ENCODE measurements around the gene KRTDAP. TPM values are rescaled to one million over a fixed set of nuclear protein-coding genes. Genes with fewer than 3 reads are reported as not detected.

Gene KRTDAP
- total RNA-seq, 1 donor from 2014 or later: 0.89 TPM

DNA sequence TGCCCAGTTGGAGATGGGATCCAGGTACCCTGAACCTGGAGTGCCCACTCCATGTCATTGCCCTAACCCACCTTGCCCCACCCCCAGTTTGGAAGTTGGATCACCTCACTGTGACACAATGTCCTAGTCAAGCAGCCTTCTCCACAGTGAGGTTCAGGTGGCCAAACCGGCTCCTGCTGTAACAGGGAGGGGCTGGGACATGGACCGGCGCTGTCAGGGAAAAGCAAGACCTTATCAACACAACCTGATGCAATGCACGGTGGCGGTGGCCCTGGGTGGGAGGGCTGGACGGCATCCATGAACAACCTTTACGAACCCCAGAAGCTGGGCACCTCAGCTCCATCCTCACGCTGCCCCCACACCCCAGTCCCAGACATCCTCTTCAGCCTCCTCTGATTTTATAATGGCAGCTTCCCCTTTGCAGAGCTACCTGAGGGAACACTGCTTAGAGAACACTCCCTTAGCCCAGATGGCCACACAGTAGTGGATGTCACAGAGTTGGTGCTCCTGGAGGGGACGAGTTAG, 1.6 kb upstream of the KRTDAP start:
- DNase-seq (no peak), ATAC-seq (no peak)
- Histone ChIP-seq H3K4me1 (peaks cover 8% of the 10 kb centered on the region), H3K36me3 (no peaks in the 10 kb centered on the region), H3K27ac (no peak overlapping the region), H3K27me3 (ENCODE audit: low read depth) (peaks cover 10% of the 10 kb centered on the region), H3K4me3 (no peak overlapping the region), H3K9me3 (no peaks in the 10 kb centered on the region)
- intact Hi-C loops (cut with DNase I): no loop called here
- TF ChIP-seq, protein P1, sequence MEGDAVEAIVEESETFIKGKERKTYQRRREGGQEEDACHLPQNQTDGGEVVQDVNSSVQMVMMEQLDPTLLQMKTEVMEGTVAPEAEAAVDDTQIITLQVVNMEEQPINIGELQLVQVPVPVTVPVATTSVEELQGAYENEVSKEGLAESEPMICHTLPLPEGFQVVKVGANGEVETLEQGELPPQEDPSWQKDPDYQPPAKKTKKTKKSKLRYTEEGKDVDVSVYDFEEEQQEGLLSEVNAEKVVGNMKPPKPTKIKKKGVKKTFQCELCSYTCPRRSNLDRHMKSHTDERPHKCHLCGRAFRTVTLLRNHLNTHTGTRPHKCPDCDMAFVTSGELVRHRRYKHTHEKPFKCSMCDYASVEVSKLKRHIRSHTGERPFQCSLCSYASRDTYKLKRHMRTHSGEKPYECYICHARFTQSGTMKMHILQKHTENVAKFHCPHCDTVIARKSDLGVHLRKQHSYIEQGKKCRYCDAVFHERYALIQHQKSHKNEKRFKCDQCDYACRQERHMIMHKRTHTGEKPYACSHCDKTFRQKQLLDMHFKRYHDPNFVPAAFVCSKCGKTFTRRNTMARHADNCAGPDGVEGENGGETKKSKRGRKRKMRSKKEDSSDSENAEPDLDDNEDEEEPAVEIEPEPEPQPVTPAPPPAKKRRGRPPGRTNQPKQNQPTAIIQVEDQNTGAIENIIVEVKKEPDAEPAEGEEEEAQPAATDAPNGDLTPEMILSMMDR (IDR thresholded peaks at IDR 0.05): no peak

DNA sequence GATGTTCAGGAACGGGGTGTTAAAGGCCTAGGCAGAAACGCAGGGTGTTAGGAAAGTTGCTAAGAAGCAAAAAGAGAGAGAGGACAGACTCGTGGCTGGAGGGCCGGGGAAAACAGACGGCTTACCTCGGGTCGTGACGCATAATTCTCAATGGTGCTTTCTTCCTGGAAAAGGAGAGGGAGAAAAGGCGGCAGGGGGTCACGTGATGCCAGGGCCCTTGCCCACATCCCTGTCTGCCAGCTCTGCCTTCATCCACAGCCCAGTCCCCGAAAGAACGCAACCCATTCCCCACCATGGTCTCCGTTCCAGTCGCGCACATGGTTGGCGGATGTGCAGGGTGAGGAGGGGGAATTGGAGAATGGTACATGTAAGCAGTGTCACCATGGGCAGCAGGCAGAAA, 1.6 kb downstream of the KRTDAP start:
- Histone ChIP-seq H3K4me1 (no peaks in the 10 kb centered on the region), H3K36me3 (no peaks in the 10 kb centered on the region), H3K9me3 (no peaks in the 10 kb centered on the region), H3K27ac (no peak overlapping the region), H3K27me3 (ENCODE audit: low read depth) (peaks cover 5% of the 10 kb centered on the region), H3K4me3 (no peak overlapping the region)
- intact Hi-C loops (cut with DNase I): no loop called here
- ATAC-seq (no peak), DNase-seq (no peak)
- TF ChIP-seq, protein P1 (IDR thresholded peaks at IDR 0.05): no peak

DNA sequence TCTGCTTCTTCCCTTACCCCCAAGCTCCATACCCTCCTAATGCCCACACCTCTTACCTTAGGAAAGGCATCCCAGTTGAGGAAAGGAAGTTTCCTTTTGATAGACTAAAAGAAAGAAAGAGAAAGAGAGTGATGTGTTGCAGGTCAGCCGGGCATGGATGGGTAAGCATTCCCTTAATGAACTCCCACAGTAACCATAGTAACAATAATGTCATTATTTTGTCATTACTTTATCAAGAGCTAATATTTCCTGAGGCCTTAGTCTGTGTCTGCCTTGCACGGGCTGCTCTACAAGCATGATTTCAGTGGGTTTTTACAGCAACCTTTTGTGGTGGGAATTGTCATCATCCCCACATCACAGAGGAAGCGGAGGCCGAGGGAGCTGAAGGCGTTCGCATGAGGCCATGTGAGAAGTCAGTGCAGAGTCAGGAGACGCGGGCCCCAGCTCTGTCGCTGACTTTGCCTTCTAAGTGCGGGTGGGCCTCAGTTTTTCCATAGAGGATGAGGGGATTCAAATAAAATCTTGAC, 2.5 kb downstream of the KRTDAP start:
- Histone ChIP-seq H3K4me1 (no peaks in the 10 kb centered on the region), H3K27me3 (ENCODE audit: low read depth) (peaks cover 5% of the 10 kb centered on the region), H3K36me3 (no peaks in the 10 kb centered on the region), H3K9me3 (no peaks in the 10 kb centered on the region), H3K4me3 (no peak overlapping the region), H3K27ac (no peak overlapping the region)
- intact Hi-C loops (cut with DNase I): no loop called here
- TF ChIP-seq, protein P1 (IDR thresholded peaks at IDR 0.05): no peak
- DNase-seq (no peak), ATAC-seq (no peak)

DNA sequence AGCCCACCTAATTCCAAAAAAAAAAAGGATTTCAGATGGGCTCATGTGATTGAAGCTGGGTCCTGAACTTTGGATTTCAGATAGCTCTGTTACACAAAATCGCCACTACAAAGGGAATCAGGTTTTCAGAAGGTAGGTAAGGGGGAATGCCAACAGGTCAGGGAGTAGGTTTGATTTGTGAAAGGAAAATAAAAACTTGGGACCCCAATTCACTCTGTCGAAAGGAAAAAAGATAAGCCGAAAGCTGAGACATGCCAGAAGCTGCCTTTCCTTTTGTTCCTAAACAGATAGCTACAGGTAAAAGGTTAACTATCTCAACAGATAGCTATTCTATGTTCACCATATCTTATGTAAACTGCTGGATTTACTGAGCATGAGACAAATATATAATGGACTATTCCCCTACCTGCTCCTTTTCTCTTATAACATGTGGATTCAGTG, 4.0 kb downstream of the KRTDAP start:
- no peaks in the 10 kb centered on the region for H3K9me3 ChIP-seq
- no peaks in the 10 kb centered on the region for H3K27me3 ChIP-seq (ENCODE audit: low read depth)
- intact Hi-C loops (cut with DNase I): no loop called here
- H3K27ac ChIP-seq: no peak overlapping the region
- no peak for ATAC-seq
- no peak for DNase-seq
- no peak overlapping the region for H3K4me3 ChIP-seq
- no peaks in the 10 kb centered on the region for H3K4me1 ChIP-seq
- H3K36me3 ChIP-seq: no peaks in the 10 kb centered on the region
- TF ChIP-seq, protein P1 (IDR thresholded peaks at IDR 0.05): no peak

DNA sequence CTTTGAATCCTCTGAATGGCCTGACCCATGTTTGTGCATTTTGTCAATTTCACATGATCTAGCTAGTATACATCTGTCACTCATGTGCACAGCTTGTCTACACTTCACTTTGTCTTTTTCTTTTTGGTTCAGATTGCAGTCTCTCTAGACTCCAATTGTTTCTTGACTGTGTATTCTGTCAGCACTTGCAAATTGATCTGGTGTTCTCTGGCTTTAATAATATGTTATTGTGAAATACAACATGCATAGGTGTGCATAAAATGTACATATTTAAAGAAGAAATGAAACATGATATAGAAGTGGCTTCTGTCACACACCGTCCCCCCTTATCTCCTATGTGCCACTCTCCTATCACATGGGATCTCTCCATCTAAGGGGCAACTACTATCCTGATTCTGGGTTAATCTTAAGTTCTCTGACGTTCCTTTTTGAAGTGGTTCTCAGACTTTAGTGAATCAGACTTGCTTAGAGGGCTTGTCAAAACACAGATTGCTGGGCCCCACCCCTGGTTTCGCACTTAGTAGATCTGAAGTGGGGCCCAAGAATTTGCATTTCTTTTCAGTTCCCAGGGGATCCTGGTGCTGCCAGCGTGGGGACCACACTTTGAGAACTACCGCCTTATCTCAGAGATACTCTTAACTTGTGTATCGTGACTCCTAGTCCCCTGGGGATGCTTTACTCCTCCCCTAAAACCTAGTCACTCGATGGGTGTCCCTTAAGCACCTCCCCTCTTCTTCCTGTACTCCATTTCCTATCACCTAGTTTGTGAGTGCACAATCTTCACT, 5.8 kb downstream of the KRTDAP start:
- Histone ChIP-seq H3K27ac (no peak overlapping the region), H3K36me3 (no peaks in the 10 kb centered on the region), H3K9me3 (no peaks in the 10 kb centered on the region), H3K4me1 (no peaks in the 10 kb centered on the region), H3K27me3 (ENCODE audit: low read depth) (no peaks in the 10 kb centered on the region), H3K4me3 (no peak overlapping the region)
- TF ChIP-seq, protein P1 (IDR thresholded peaks at IDR 0.05): no peak
- intact Hi-C loops (cut with DNase I): no loop called here
- no peak for ATAC-seq
- no peak for DNase-seq
